Keratinocyte (primary cell): Measurements from ENCODE around the gene MUC5B. TPM values are rescaled to one million over a fixed set of nuclear protein-coding genes. Genes with fewer than 3 reads are reported as not detected.

Experiments
- DNase-seq: peaks from one replicate; pipeline ENCODE4 v3.0.0-alpha.2; 2011; ENCODE audit warnings: low read depth, missing footprints, low spot score
- FAIRE-seq: peaks from 2 replicates; lab custom pipeline; 2011; peaks lifted over from hg19 to GRCh38; lab: Jason Lieb, UNC
- H2AFZ ChIP-seq: 2 replicates; pipeline ENCODE4 v1.6.0; 2012; ENCODE audit warnings: low read length, control low read depth, inconsistent platforms; ENCODE audit not compliant: control insufficient read depth
- H3K27ac ChIP-seq: 2 replicates; pipeline ENCODE4 v1.5.1; 2011; ENCODE audit warnings: low read length; ENCODE audit not compliant: control insufficient read depth, insufficient read depth
- H3K27me3 ChIP-seq: 3 replicates; pipeline ENCODE4 v1.6.0; 2011; ENCODE audit warnings: low read length; ENCODE audit not compliant: control insufficient read depth, insufficient read depth; ENCODE audit errors: extremely low read depth
- H3K36me3 ChIP-seq, 2 experiments: 2 replicates in 1 of 2; 3 replicates in 1 of 2; pipeline ENCODE4 v1.5.1; 2011; ENCODE audit warnings: low read length in 2 of 2, mild to moderate bottlenecking in 1 of 2; ENCODE audit not compliant: control insufficient read depth in 2 of 2, insufficient read depth in 2 of 2; ENCODE audit errors: extremely low read depth in 1 of 2
- H3K4me1 ChIP-seq: 3 replicates; pipeline ENCODE4 v1.5.1; 2011; ENCODE audit warnings: low read length; ENCODE audit not compliant: control insufficient read depth, insufficient read depth; ENCODE audit errors: extremely low read depth
- H3K4me2 ChIP-seq: 3 replicates; pipeline ENCODE4 v1.6.0; 2011; ENCODE audit warnings: low read depth, low read length; ENCODE audit not compliant: control insufficient read depth, insufficient read depth; ENCODE audit errors: extremely low read depth
- H3K4me3 ChIP-seq, 3 experiments: fragments of 200-600 bp in 1 of 3; sonication (generic) in 1 of 3; 2 replicates in 2 of 3; 3 replicates in 1 of 3; pipeline ENCODE4 v1.5.1; 2011 to 2016; ENCODE audit warnings: low read length in 3 of 3, mild to moderate bottlenecking in 3 of 3, control low read depth in 2 of 3, inconsistent platforms in 1 of 3, low read depth in 1 of 3, mixed read lengths in 1 of 3, mixed run types in 1 of 3, moderate library complexity in 1 of 3; ENCODE audit not compliant: control insufficient read depth in 2 of 3, insufficient read depth in 2 of 3; ENCODE audit errors: extremely low read depth in 1 of 3
- H3K79me2 ChIP-seq: 2 replicates; pipeline ENCODE4 v1.6.0; 2012; ENCODE audit warnings: low read length; ENCODE audit not compliant: control insufficient read depth, insufficient read depth
- H3K9ac ChIP-seq: 3 replicates; pipeline ENCODE4 v1.6.0; 2011; ENCODE audit warnings: low read length; ENCODE audit not compliant: control insufficient read depth, insufficient read depth; ENCODE audit errors: extremely low read depth
- H3K9me1 ChIP-seq: 3 replicates; pipeline ENCODE4 v1.6.0; 2011; ENCODE audit warnings: low read length; ENCODE audit not compliant: control insufficient read depth, insufficient read depth; ENCODE audit errors: extremely low read depth
- H3K9me3 ChIP-seq: 2 replicates; pipeline ENCODE4 v1.5.1; 2012; ENCODE audit warnings: low read depth, low read length; ENCODE audit not compliant: control insufficient read depth
- H4K20me1 ChIP-seq: 3 replicates; pipeline ENCODE4 v1.6.0; 2011; ENCODE audit warnings: low read length; ENCODE audit not compliant: control insufficient read depth, insufficient read depth; ENCODE audit errors: extremely low read depth
- CTCF ChIP-seq, 3 experiments: IDR thresholded peaks in 1 of 3; conservative IDR thresholded peaks in 1 of 3; optimal IDR thresholded peaks in 1 of 3; 2 replicates in 2 of 3; 3 replicates in 1 of 3; pipeline versions ENCODE3 to v1.5.1; 2011; ENCODE audit warnings: low read length in 3 of 3, mild to moderate bottlenecking in 3 of 3, moderate library complexity in 2 of 3, control low read depth in 1 of 3, inconsistent platforms in 1 of 3; ENCODE audit not compliant: insufficient read depth in 2 of 3; ENCODE audit errors: extremely low read depth in 1 of 3
- EZH2 ChIP-seq: IDR thresholded peaks from one replicate; pipeline ENCODE4 v1.6.1; 2012; ENCODE audit warnings: inconsistent platforms, mild to moderate bottlenecking, low read length, moderate library complexity
- dilution Hi-C: fragments of 300-500 bp; cut with MboI; formaldehyde crosslinking; loops from one replicate; pipeline ENCODE4 v1.7.0; 2020; ENCODE audit warnings: low sequenced_read_pairs; ENCODE audit not compliant: extremely low pct_ligation_motif_present
- polyA plus RNA-seq, 5 experiments: library from polyadenylated mRNA; depleted of rRNA in 3 of 5; stranded (reverse) in 3 of 5; stranded (forward) in 1 of 5; unstranded in 1 of 5; fragments of >200 nt; gene quantifications; 1 replicate in 1 of 5; 2 replicates in 3 of 5; 3 replicates in 1 of 5; pipeline versions ENCODE4 v1.2.1 to v1.2.3, GENCODE V29; 2011 to 2012; ENCODE audit warnings: missing spikeins in 2 of 5, low read depth in 1 of 5, low replicate concordance in 1 of 5

The MUC5B gene
- polyA plus RNA-seq, 1 donor (not counting 4 experiments of a cell fraction or from before 2014, with no cell fraction given) = not detected

- no peak overlapping the region for H3K9ac ChIP-seq
- H3K79me2 ChIP-seq = peaks cover 89% of the 10 kb centered on the region
- no peak overlapping the region for H3K4me3 ChIP-seq
- TF ChIP-seq EZH2 (no peak), CTCF (optimal IDR thresholded peaks at IDR 0.05 in 1 of 3, IDR thresholded peaks at IDR 0.05 in 1 of 3, conservative IDR thresholded peaks at IDR 0.05 in 1 of 3; ENCODE audit: extremely low read depth in 1 of 3, insufficient read depth in 2 of 3, low read length in 3 of 3) (no peak)
- H4K20me1 ChIP-seq = peaks cover 33% of the 10 kb centered on the region
- no peak overlapping the region for H3K27ac ChIP-seq
- dilution Hi-C loops = no loop called here
- peaks cover 21 to 26% of the 10 kb centered on the region in 2 experiments for H3K36me3 ChIP-seq
- H3K4me2 ChIP-seq = no peak overlapping the region
- DNase-seq (no peak), FAIRE-seq (no peak)
- peaks cover 4% of the 10 kb centered on the region for H3K9me1 ChIP-seq
- H3K27me3 ChIP-seq = no peaks in the 10 kb centered on the region
- no peak overlapping the region for H2AFZ ChIP-seq
- H3K9me3 ChIP-seq = no peaks in the 10 kb centered on the region
- H3K4me1 ChIP-seq = peaks cover 35% of the 10 kb centered on the region
Measured at GRCh38 chr11:1301220-1302000, 78.5 kb downstream of the MUC5B start.

GRCh38 chr11:1302041-1302460 lies 79.2 kb downstream of the MUC5B start:
- FAIRE-seq (no peak), DNase-seq (no peak)
- Histone ChIP-seq H3K9ac (no peak overlapping the region), H3K79me2 (peaks cover 92% of the 10 kb centered on the region), H3K9me1 (peaks cover 4% of the 10 kb centered on the region), H3K27me3 (no peaks in the 10 kb centered on the region), H3K4me1 (peaks cover 42% of the 10 kb centered on the region), H3K4me3 (no peak overlapping the region), H2AFZ (no peak overlapping the region), H3K27ac (no peak overlapping the region), H3K36me3 (peaks cover 19 to 28% of the 10 kb centered on the region in 2 experiments), H3K9me3 (no peaks in the 10 kb centered on the region), H4K20me1 (peaks cover 31% of the 10 kb centered on the region), H3K4me2 (no peak overlapping the region)
- TF ChIP-seq EZH2 (no peak), CTCF (optimal IDR thresholded peaks at IDR 0.05 in 1 of 3, IDR thresholded peaks at IDR 0.05 in 1 of 3, conservative IDR thresholded peaks at IDR 0.05 in 1 of 3; ENCODE audit: extremely low read depth in 1 of 3, insufficient read depth in 2 of 3, low read length in 3 of 3) (no peak)
- dilution Hi-C loops = no loop called here
